HuH-7 (cell line): ENCODE data around the gene RBMXL3.

Experiments used
- DNase-seq: peaks from one replicate; pipeline ENCODE4 v3.0.0; 2011; ENCODE audit warnings: low spot score

RBMXL3 gene

DNA sequence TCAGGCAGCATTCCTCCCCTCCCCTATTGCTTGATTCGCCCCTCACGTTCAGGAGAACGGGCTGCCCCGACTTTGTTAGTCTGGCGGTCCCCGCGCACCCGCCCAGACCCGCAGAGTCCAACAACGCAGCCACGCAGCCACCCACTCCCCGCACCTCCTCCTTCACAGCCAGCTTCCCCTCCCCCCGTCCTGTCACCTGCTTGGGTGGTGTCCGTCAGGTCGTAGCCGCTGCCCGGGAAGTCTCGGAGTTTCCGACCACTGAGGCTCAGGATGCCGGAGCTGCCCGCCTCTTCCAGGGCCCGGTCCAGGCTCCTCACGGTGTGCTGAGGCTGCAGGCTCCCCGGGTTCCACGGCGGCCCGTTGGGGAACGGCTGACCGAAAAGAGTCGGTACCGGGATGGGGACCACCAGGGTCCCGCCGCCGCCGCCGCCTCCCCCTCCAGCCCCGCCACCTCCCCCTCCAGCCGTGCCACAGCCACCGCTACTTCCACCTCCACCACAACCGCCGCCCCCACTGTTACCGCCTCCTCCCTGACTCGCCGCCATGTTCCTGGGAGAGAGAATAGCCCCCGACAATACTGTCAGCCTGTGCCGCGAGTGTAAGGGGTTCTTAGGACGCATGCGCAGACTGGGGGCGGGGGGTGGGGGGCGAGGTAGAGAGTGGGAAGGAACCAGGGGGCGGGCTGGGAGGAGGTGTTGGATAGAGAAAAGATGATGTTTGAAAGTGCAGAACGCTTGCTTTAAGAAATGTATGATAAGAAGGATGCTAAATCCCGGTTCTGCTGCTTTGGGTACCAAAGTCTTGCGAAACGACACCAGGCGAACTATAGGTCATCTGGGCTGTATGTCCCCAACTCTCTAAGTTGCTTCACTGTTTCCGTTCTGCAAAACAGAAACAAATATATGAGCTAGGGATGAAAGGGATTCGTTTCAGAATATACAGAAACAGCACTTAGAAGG, 44.6 kb downstream of the RBMXL3 start, which contains the start of gene LRCH2:
TSS of gene LRCH2 (minus strand) at position 600 of the 959 bp plus-strand sequence. CDS start at position 545, 55 bp downstream.
- no peak for DNase-seq

DNA sequence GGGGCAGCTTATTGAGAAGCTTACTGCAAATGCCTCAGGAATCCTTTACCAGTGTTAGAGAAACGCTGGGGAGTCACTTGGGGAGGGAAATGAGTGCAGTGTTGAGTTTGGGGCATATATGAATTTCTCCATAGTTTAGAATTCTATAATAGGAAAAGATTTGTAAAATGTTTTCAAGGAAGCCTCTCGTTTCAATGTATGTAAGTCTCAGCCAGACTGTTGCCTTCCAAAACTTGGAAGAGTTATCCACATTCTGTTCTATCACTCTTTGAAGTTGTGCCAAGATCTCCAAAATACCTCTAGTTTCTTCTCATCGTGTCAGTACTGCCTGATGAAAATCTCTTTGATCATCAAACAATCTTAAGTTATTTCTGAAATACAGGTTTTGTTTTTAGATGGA, 45.3 kb downstream of the RBMXL3 start:
- DNase-seq = no peak

DNA sequence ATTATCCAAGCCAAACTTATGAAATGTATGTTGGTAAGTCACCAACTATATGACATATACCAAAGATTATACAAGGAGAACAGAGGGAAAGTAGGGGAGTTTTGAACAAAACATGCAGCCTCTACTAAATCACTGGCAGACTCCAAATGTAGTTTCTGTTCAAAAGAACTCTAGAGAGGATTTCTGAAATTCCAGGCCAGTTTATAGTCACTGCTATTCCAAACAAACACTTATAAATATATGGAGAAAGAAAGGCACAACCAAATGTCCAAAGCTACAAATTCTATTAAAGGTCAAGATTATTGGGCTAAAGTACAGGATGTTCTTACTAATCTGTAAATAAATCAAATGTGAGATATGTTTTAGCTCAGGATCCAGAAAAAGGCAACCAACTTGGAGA, 47.4 kb downstream of the RBMXL3 start:
- DNase-seq = no peak

DNA sequence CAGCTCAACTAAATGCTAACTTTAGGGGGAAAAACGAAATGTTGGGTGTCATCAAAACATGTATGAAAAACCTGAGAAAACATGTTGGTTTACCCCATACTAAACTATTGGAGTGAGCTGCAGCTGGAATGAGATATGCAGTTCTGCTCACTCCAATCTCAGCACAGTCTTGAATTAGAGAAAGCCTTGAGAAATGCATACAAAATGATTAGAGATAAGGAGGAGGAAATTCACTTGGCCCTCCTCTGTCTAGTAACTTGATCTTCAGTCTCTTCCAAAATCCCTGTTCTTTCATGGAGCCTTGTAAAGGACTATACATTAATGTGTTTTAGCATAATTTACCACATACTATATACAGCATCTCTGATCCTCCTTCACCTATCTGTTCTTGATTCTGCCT, 47.8 kb downstream of the RBMXL3 start:
- DNase-seq = no peak
